ENCODE data around the gene CCDC116.

The CCDC116 gene

DNA sequence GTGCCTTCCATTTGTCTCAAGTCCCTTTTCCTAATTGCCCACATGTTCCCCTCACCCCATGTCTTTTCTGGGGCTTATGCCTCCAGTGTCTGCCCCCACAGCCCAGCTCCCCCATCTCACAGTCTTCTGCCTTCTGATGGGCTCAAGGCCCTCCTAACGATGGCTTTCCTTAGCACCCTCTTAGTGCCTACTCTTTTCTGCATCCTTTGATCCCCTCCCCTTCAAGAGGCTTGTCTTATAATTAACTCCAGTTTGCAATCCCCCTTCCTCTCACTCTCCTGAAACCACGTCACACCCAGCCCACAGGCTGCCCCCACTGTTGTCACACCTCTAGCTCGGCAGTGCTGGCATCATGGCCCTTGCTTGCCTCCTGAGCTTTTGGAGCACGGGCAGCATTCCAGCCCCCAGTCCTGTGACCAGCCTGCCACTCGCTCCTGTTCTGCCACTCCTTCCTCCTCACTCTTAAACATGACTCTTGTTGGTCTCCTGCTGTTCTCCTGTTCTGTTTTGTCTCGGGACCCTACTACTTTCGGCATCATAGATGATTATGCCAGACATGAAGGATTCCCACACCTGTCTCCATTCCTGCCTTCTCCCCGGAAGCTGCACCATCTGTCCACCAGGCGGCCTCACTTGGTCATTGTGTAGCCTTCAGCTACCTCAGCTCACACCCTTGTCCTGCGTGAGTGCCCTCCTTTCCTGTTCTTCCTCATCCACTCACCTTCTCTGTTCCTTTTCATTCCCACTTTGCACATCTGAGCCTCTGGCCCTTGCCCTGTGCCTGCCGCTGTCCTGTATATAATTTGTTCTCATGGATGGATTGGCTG lies 38.9 kb upstream of the CCDC116 start:
- no peak for TF ChIP-seq POLR2AphosphoS5 (IDR thresholded peaks at IDR 0.05; ENCODE audit: low read depth, low read length)
- TF ChIP-seq FOXP2 (optimal IDR thresholded peaks at IDR 0.05; ENCODE audit: borderline replicate concordance, extremely low read depth, extremely low read length, insufficient read depth) = no peak
- TF ChIP-seq TAF1 (IDR thresholded peaks at IDR 0.05; ENCODE audit: borderline replicate concordance, insufficient read depth, low read length) = no peak
- TF ChIP-seq SIN3A (IDR thresholded peaks at IDR 0.05; ENCODE audit: borderline replicate concordance, insufficient read depth, low read length) = no peak
- TF ChIP-seq, protein P1, sequence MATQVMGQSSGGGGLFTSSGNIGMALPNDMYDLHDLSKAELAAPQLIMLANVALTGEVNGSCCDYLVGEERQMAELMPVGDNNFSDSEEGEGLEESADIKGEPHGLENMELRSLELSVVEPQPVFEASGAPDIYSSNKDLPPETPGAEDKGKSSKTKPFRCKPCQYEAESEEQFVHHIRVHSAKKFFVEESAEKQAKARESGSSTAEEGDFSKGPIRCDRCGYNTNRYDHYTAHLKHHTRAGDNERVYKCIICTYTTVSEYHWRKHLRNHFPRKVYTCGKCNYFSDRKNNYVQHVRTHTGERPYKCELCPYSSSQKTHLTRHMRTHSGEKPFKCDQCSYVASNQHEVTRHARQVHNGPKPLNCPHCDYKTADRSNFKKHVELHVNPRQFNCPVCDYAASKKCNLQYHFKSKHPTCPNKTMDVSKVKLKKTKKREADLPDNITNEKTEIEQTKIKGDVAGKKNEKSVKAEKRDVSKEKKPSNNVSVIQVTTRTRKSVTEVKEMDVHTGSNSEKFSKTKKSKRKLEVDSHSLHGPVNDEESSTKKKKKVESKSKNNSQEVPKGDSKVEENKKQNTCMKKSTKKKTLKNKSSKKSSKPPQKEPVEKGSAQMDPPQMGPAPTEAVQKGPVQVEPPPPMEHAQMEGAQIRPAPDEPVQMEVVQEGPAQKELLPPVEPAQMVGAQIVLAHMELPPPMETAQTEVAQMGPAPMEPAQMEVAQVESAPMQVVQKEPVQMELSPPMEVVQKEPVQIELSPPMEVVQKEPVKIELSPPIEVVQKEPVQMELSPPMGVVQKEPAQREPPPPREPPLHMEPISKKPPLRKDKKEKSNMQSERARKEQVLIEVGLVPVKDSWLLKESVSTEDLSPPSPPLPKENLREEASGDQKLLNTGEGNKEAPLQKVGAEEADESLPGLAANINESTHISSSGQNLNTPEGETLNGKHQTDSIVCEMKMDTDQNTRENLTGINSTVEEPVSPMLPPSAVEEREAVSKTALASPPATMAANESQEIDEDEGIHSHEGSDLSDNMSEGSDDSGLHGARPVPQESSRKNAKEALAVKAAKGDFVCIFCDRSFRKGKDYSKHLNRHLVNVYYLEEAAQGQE (IDR thresholded peaks at IDR 0.05; ENCODE audit: insufficient read depth in 1 of 2, low read depth in 2 of 2, low read length in 2 of 2) = no peak

DNA sequence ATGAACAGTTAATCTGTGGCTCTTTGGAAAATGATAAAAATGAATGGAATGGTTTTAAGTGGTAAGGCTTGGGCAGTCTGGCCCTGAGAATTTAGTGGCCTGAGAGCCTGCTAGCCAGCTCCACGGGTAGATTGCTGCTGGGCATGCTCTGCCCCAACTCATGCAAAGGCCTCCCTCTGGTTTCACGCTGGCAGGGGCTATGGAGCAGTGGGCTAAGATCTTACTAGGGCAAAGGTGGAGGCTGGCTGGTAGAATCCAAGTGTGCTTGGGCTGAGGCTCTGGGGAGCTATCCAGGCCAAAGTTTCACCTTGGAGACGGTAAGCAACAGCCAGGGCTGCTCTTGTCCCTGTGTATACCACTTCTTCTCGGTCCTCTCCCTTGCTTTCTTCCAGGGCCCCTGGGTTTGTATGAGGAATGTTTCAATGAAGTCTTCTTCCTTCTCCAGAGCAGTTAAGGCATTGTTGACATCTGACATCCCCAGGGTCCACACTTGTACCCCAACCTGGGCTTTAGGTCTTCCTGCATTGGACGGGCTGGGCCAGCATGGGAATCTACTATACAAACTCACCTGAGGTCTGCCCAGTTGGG lies 37.6 kb upstream of the CCDC116 start:
- TF ChIP-seq SIN3A (IDR thresholded peaks at IDR 0.05; ENCODE audit: borderline replicate concordance, insufficient read depth, low read length) (no peak), TAF1 (IDR thresholded peaks at IDR 0.05; ENCODE audit: borderline replicate concordance, insufficient read depth, low read length) (no peak), POLR2AphosphoS5 (IDR thresholded peaks at IDR 0.05; ENCODE audit: low read depth, low read length) (no peak), FOXP2 (optimal IDR thresholded peaks at IDR 0.05; ENCODE audit: borderline replicate concordance, extremely low read depth, extremely low read length, insufficient read depth) (no peak)
- TF ChIP-seq, protein P1 (IDR thresholded peaks at IDR 0.05; ENCODE audit: insufficient read depth in 1 of 2, low read depth in 2 of 2, low read length in 2 of 2) = no peak

DNA sequence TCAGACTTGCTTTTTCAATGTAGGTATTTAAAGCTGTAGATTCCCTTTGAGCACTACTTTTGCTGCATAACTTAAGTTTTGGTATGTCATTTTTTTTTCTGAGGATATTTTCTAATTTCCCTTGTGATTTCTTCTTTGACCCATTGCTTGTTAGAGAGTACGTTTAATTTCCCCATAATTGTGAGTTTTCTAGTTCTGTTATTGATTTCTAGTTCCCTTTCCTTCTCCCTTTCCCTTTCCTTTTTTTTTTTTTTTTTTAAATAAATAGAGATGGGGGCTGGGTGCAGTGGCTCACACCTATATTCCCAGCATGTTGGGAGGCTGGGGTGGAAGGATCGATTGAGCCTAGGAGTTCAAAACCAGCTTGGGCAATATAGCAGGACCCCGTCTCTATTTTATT lies 34.3 kb upstream of the CCDC116 start:
- TF ChIP-seq, protein P1 (IDR thresholded peaks at IDR 0.05; ENCODE audit: insufficient read depth in 1 of 2, low read depth in 2 of 2, low read length in 2 of 2) = no peak
- TF ChIP-seq FOXP2 (optimal IDR thresholded peaks at IDR 0.05; ENCODE audit: borderline replicate concordance, extremely low read depth, extremely low read length, insufficient read depth) (no peak), SIN3A (IDR thresholded peaks at IDR 0.05; ENCODE audit: borderline replicate concordance, insufficient read depth, low read length) (no peak), POLR2AphosphoS5 (IDR thresholded peaks at IDR 0.05; ENCODE audit: low read depth, low read length) (no peak), TAF1 (IDR thresholded peaks at IDR 0.05; ENCODE audit: borderline replicate concordance, insufficient read depth, low read length) (no peak)

DNA sequence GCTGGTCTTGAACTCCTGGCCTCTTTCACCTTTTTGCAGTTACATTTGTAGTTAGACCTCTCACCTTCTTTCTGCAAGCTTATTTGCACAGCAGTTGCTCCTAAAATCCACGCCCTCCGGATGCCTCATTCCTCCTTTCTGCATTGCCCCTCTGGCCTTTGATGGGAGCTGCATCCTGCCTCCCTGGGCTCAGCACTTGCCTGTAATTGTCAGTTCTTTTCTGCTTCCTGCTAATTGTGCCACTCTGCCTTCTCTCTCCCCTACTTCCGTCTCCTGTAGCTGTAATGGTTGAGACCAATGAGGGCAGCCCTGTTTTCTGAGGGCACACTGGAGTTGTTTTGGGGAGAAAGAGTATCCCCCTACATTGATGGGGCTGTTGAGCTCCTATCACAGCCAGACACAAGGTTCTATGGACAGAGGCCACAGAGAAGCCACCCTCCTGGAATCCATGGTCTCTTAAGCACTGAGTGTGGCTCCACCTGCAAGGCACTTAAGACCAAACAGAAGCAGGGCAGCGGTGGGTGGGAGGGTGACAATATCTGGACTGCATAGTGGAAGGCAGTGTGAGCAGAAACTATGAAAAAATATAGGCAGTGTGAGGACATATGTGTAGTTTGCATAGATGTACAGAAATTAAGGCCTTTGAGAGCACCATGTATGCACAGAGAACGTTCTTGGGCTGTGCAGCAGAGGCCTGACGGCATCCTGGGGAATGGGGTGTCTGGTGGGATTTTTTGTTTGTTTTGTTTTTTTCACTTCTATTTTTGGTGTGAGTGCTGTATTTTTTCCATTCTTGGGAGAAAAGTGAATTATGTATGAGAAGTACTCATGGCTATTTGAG lies 33.3 kb upstream of the CCDC116 start:
- TF ChIP-seq POLR2AphosphoS5 (IDR thresholded peaks at IDR 0.05; ENCODE audit: low read depth, low read length) = no peak
- TF ChIP-seq SIN3A (IDR thresholded peaks at IDR 0.05; ENCODE audit: borderline replicate concordance, insufficient read depth, low read length) = no peak
- TF ChIP-seq FOXP2 (optimal IDR thresholded peaks at IDR 0.05; ENCODE audit: borderline replicate concordance, extremely low read depth, extremely low read length, insufficient read depth) = no peak
- TF ChIP-seq TAF1 (IDR thresholded peaks at IDR 0.05; ENCODE audit: borderline replicate concordance, insufficient read depth, low read length) = no peak
- TF ChIP-seq, protein P1 (IDR thresholded peaks at IDR 0.05; ENCODE audit: insufficient read depth in 1 of 2, low read depth in 2 of 2, low read length in 2 of 2) = no peak
